UCSD-AML1 (cell line): ENCODE results near the gene PHACTR3.

Experiments used
- DNase-seq: peaks from one replicate; lab custom pipeline; 2025; ENCODE audit not compliant: unreplicated experiment; lab: John Stamatoyannopoulos, UW

Gene PHACTR3

DNA sequence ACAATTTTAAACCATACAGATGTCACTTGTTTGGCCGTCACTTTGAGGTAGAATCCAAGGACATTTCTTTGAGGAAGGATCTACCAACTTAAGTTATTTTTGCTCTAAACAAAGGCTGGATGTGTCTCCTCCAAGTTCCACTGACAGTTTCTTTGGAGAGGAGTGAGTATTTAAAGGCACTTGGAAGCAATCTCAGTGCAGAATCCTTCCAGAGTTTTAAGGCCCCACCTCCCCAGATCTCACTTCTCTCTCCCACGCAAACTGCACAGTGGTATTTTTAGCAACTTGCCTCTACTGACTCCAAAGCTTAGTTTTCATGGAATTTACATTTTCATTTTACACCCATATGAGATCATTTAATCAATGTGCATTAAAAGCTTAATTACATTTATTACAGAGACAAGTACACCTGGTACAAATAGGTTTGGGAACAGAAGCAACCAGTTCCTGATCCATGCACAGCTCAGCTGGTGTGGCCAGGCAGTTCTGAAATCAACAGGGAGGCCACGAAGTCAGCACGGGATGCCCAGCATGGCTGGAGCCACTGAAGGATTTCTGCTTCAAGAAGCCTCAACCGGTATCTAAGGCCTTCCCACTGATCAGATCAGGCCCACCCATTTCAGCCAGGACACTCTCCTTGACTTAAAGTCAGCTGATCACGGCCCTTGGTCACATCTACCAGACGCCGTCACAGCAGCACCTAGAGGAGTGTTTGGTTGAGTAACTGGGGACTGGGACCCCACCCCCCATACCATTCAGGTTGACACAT is 219.3 kb downstream of the PHACTR3 start:
- DNase-seq, result no peak

DNA sequence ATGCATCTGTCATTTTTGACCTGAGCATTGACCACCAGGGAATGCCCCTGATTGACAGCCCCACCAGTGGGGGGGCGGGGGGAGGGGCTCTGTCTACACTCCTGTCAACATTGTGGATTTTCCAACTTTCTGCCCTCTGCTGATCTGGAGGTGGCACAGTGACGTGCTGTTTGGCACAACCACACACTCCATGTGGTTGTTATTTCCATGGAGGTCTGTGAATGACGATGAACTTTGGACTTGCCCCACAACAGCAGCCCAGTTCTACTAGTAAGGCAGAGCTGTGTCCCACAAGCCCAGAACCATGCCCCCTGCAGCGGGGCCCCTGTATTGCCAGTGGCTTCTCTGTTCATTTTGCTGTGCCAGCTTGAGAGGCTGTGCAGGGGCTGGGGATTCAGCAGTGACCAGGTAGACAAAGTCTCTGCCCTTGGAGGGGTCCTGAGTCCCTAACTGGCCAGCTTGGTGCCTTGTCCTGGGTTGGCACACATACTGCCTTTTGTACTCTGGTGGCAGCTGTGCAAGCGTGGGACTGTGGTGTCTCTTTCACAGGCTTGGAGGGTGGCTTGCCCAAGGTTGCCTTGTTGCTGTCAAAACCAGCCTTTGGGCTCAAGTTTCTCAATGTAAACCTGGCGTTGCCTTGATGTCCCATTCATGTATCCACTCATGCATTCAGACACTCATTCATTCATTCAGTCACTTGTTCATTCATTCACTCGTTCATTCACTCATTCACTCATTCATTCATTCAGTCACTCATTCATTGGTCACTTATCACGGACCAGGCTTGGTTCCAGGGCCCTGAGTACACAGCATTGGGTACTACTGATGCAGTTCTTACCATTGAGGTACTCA is 220.6 kb downstream of the PHACTR3 start:
- no peak for DNase-seq

DNA sequence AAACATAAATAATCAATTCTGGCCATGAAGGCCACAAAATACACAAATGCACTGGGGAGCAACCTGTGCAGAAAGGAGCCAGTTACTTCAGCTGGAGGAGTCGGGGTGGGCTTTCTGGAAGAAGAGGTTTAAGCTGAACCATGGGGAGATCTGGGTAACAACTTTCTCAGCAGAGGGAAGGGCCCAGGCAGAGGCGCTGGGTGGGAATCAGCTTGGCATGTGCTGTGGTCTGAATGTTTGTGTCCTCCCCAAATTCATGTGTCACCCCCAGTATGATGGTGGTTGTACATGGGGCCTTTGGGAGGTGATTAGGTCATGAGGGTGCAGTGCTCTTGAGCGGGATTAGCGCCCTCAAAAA is 221.2 kb downstream of the PHACTR3 start:
- no peak for DNase-seq

- DNase-seq, result no peak
These were observed 221.8 kb downstream of the PHACTR3 start for GRCh38 chr20:59825944-59826759.

DNA sequence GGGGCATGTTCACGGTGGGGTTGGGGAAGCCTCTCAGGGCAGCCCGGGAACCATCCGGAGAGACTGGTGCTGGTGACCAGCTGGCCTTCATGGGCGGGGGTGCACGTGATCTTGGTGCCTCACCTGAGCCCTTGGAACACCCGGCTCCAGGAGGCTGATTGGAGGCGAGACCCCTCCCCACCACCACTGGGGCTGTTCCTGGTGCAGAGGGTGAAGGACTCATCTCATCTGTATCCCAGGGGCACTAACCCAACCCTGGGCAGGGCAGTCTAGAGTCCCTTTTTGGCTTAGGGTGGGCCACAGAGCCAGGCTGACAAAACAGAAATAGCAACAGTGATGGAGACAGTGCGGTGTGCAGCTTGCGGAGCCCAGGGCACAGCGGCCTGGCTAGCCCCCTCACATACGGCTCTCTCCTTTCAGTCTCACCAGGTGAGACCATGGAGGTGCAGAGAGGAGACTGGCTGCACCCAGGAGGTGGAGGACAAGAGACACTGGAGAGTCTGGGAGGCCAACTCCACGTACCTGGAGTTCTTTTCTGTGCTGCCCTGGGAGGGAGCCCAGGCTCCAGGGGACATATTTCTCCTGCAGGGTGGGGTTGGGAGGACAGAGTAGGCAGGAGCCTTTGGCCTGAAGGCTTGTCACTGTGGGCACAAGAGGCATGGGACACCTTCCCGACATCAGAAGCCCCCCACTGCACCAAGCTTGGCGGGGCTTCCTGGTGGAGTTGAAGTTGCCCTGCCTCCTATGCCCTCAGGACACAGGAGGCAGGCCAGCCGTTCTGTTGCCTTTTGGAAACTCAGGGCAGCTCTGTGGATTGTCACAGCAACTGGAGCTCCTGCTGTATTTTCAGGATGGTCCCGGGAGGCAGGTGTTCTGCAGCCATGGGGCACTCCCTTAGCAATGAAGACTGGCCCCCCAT is 223.1 kb downstream of the PHACTR3 start:
- no peak for DNase-seq

DNA sequence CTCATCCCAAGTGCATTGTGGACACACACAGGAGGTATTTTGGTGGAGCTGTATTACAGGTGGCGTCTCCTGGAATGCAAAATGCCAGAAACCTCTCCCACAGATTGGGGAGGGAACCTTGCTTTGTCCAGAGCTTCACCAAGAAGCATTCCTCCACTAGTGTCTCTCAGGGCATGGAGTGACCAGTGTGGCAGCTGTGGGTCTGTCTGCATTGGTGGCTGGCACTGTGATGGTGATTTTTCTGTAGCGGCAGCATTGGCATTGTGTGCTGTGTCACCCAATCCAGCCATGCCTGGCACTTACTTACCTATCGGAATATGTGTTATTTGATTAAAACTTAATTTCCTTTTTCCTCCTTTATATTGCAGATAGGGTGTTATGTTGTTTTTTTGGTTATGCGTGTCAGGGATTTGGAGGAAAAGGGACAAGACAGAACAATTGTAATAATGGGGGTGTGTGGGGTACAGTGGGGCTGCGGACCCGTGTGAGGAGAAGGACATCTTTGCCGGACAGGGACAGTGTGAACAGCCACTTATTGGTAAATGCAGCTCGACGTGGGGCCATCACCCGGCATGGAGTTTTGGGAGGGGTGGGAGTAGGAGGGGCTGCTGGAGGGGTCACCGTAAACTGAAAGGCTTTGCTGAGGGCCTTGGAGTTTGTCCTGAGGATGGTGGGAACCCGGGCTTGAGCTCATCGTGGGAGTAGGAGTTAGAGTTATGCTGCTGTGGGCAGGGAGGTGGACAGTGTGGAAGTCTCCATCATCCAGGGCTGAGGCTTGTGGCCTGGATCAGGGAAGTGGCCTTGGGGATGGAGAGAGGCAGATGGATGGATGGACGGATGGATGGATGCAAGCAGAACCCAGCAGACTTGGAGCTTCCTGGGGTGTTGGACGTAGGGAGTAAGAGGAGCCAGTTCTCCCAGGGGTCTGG is 224.0 kb downstream of the PHACTR3 start:
- DNase-seq, result no peak

GRCh38 chr20:59829054-59829785 is 224.9 kb downstream of the PHACTR3 start:
- DNase-seq, result no peak

- no peak for DNase-seq
These were observed 225.7 kb downstream of the PHACTR3 start for GRCh38 chr20:59829786-59830664.

- no peak for DNase-seq
These were observed 226.3 kb downstream of the PHACTR3 start for GRCh38 chr20:59830665-59831023.

- no peak for DNase-seq
These were observed 226.9 kb downstream of the PHACTR3 start for GRCh38 chr20:59831024-59831915.

GRCh38 chr20:59831916-59832270 is 227.6 kb downstream of the PHACTR3 start:
- no peak for DNase-seq

GRCh38 chr20:59832406-59833363 is 228.3 kb downstream of the PHACTR3 start:
- no peak for DNase-seq

DNA sequence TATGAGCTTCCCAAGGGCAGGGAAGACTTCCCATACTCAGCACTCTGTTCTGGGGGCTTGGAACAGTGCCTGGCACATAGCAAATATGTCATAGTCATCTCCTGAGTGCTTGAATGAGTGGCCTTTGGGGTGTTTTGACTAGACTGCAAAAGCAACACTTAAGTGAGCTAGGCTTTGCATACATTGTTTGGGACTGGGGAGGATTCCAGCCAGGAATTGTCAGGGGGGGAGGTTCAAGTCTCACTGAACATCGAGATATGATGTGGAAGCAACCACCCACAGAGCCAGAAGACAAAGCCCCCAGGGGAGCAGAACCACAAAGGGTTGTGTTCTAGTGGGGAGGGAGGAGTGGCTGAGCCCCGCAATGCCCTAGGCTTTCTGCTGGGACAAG is 230.7 kb downstream of the PHACTR3 start:
- DNase-seq, result no peak

- DNase-seq, result no peak
These were observed 231.4 kb downstream of the PHACTR3 start for GRCh38 chr20:59835448-59836395.

- DNase-seq, result no peak
These were observed 232.4 kb downstream of the PHACTR3 start for GRCh38 chr20:59836767-59837166.
